HUES6 (cell line): ENCODE data around the gene JMJD7.
"Not testable (repeated sequence)": the region's sequence is repeated elsewhere in the genome, so short reads cannot be mapped to it uniquely, and the experiment has no call there.

Experiments
- H3K27ac ChIP-seq: 2 replicates; pipeline ENCODE4 v1.7.0; 2013; ENCODE audit warnings: low read depth, mild to moderate bottlenecking, low read length, inconsistent platforms
- H3K27me3 ChIP-seq: 2 replicates; pipeline ENCODE4 v1.6.1; 2013; ENCODE audit warnings: low read length; ENCODE audit not compliant: control insufficient read depth, insufficient read depth
- H3K36me3 ChIP-seq: 2 replicates; pipeline ENCODE4 v1.6.1; 2013; ENCODE audit warnings: low read length; ENCODE audit not compliant: control insufficient read depth, insufficient read depth
- H3K4me1 ChIP-seq: 2 replicates; pipeline ENCODE4 v1.6.1; 2013; ENCODE audit warnings: low read length; ENCODE audit not compliant: control insufficient read depth, insufficient read depth
- H3K4me3 ChIP-seq: 2 replicates; pipeline ENCODE4 v1.5.1; 2013; ENCODE audit warnings: low read depth, low read length
- H3K9ac ChIP-seq: one replicate; pipeline ENCODE4 v1.6.1; 2013; ENCODE audit warnings: mild to moderate bottlenecking, low read length
- H3K9me3 ChIP-seq: 2 replicates; pipeline ENCODE4 v1.6.1; 2013; ENCODE audit warnings: low read depth, low read length; ENCODE audit not compliant: control insufficient read depth, insufficient read depth

JMJD7 gene

GRCh38 chr15:41825145-41825544 lies 2.7 kb upstream of the JMJD7 start:
- H3K27ac ChIP-seq: no peak overlapping the region
- no peak overlapping the region for H3K4me3 ChIP-seq
- no peak overlapping the region for H3K9ac ChIP-seq
- H3K36me3 ChIP-seq: peaks cover 33% of the 10 kb centered on the region
- no peaks in the 10 kb centered on the region; the same call in 1 of the 2 replicates for H3K27me3 ChIP-seq
- H3K4me1 ChIP-seq: peaks cover 7% of the 10 kb centered on the region; the same call in 1 of the 2 replicates
- H3K9me3 ChIP-seq: no peaks in the 10 kb centered on the region

- H3K4me3 ChIP-seq: no peak overlapping the region
- peaks cover 7% of the 10 kb centered on the region; the same call in 1 of the 2 replicates for H3K4me1 ChIP-seq
- H3K9me3 ChIP-seq: no peaks in the 10 kb centered on the region
- no peaks in the 10 kb centered on the region; the same call in 1 of the 2 replicates for H3K27me3 ChIP-seq
- no peak overlapping the region for H3K27ac ChIP-seq
- H3K36me3 ChIP-seq: peaks cover 32% of the 10 kb centered on the region
- H3K9ac ChIP-seq: no peak overlapping the region
Observed at GRCh38 chr15:41825572-41826535, 2.0 kb upstream of the JMJD7 start.

- H3K36me3 ChIP-seq: peaks cover 26% of the 10 kb centered on the region
- peak overlapping the region; percentile 99 for H3K4me3 ChIP-seq
- no peak overlapping the region for H3K9ac ChIP-seq
- H3K27me3 ChIP-seq: no peaks in the 10 kb centered on the region; the same call in 1 of the 2 replicates
- peaks cover 7% of the 10 kb centered on the region; the same call in 1 of the 2 replicates for H3K4me1 ChIP-seq
- H3K9me3 ChIP-seq: no peaks in the 10 kb centered on the region
- H3K27ac ChIP-seq: no peak overlapping the region
Observed at GRCh38 chr15:41827290-41827879, 507 bp upstream of the JMJD7 start.

- Histone ChIP-seq H3K27me3 (no peaks in the 10 kb centered on the region; the same call in 1 of the 2 replicates), H3K27ac (no peak overlapping the region), H3K4me1 (peaks cover 7% of the 10 kb centered on the region; the same call in 1 of the 2 replicates), H3K4me3 (peak overlapping the region; percentile 99), H3K9ac (peak overlapping the region; percentile 25), H3K9me3 (no peaks in the 10 kb centered on the region), H3K36me3 (peaks cover 13% of the 10 kb centered on the region)
Observed at GRCh38 chr15:41828807-41829141, 882 bp downstream of the JMJD7 start.

GRCh38 chr15:41829959-41830646 lies 2.2 kb downstream of the JMJD7 start:
- Histone ChIP-seq H3K4me3 (no peak overlapping the region), H3K9ac (no peak overlapping the region), H3K9me3 (no peaks in the 10 kb centered on the region), H3K36me3 (peaks cover 7% of the 10 kb centered on the region; the same call in 1 of the 2 replicates), H3K27ac (no peak overlapping the region), H3K4me1 (peaks cover 7% of the 10 kb centered on the region; the same call in 1 of the 2 replicates), H3K27me3 (no peaks in the 10 kb centered on the region; the same call in 1 of the 2 replicates)

- H3K27me3 ChIP-seq, H3K4me3 ChIP-seq, H3K27ac ChIP-seq, H3K9me3 ChIP-seq, H3K9ac ChIP-seq, H3K36me3 ChIP-seq, H3K4me1 ChIP-seq: not testable (repeated sequence)
Observed at GRCh38 chr15:41831291-41831690, 3.4 kb downstream of the JMJD7 start.

GRCh38 chr15:41832208-41832607 lies 4.3 kb downstream of the JMJD7 start:
- H3K27me3 ChIP-seq: no peaks in the 10 kb centered on the region
- H3K9ac ChIP-seq: no peak overlapping the region
- peaks cover 8% of the 10 kb centered on the region; the same call in 1 of the 2 replicates for H3K36me3 ChIP-seq
- no peak overlapping the region for H3K27ac ChIP-seq
- H3K4me1 ChIP-seq: peaks cover 7% of the 10 kb centered on the region; the same call in 1 of the 2 replicates
- no peak overlapping the region for H3K4me3 ChIP-seq
- H3K9me3 ChIP-seq: no peaks in the 10 kb centered on the region

GRCh38 chr15:41832875-41833274 lies 5.0 kb downstream of the JMJD7 start:
- Histone ChIP-seq H3K27ac (no peak overlapping the region), H3K4me1 (peaks cover 7% of the 10 kb centered on the region; the same call in 1 of the 2 replicates), H3K9ac (no peak overlapping the region), H3K9me3 (no peaks in the 10 kb centered on the region), H3K36me3 (peaks cover 9% of the 10 kb centered on the region; the same call in 1 of the 2 replicates), H3K27me3 (no peaks in the 10 kb centered on the region), H3K4me3 (no peak overlapping the region)

- no peaks in the 10 kb centered on the region for H3K27me3 ChIP-seq
- H3K9ac ChIP-seq: no peak overlapping the region
- H3K9me3 ChIP-seq: no peaks in the 10 kb centered on the region
- no peak overlapping the region for H3K4me3 ChIP-seq
- peaks cover 2% of the 10 kb centered on the region; the same call in 1 of the 2 replicates for H3K4me1 ChIP-seq
- peaks cover 9% of the 10 kb centered on the region; the same call in 1 of the 2 replicates for H3K36me3 ChIP-seq
- H3K27ac ChIP-seq: no peak overlapping the region
Observed at GRCh38 chr15:41834096-41834495, 6.2 kb downstream of the JMJD7 start.

GRCh38 chr15:41836073-41836472 lies 8.2 kb downstream of the JMJD7 start:
- Histone ChIP-seq H3K9ac (no peak overlapping the region), H3K4me1 (no peaks in the 10 kb centered on the region), H3K27me3 (no peaks in the 10 kb centered on the region), H3K4me3 (no peak overlapping the region), H3K36me3 (peaks cover 2% of the 10 kb centered on the region; the same call in 1 of the 2 replicates), H3K9me3 (no peaks in the 10 kb centered on the region), H3K27ac (no peak overlapping the region)
